ENCODE measurements around the gene MTUS2. TPM values are rescaled to one million over a fixed set of nuclear protein-coding genes. Genes with fewer than 3 reads are reported as not detected.

Gene MTUS2
- total and polyA plus RNA-seq, 2 donors (not counting 3 experiments of a cell fraction or from before 2014, with no cell fraction given) = not detected

GRCh38 chr13:29266756-29267733 is 446.9 kb downstream of the MTUS2 start:
- H3K36me3 ChIP-seq (ENCODE audit: control insufficient read depth in 2 of 2, extremely low read depth in 1 of 2, insufficient read depth in 2 of 2, low read length in 2 of 2) = no peaks in the 10 kb centered on the region
- POLR2A ChIA-PET = no interaction called here
- H2AFZ ChIP-seq (ENCODE audit: low read depth, low read length) = no peak overlapping the region
- no peak overlapping the region for H3K9ac ChIP-seq (replicated peaks; ENCODE audit: extremely low read depth, insufficient read depth, low read length)
- no peaks in the 10 kb centered on the region for H3K4me1 ChIP-seq (ENCODE audit: control insufficient read depth, extremely low read depth, insufficient read depth, low read length)
- DNase-seq (ENCODE audit: low read depth, low spot score) = no peak
- no peaks in the 10 kb centered on the region for H3K79me2 ChIP-seq (ENCODE audit: control insufficient read depth, insufficient read depth, low read length)
- H3K4me2 ChIP-seq (ENCODE audit: insufficient read depth, low read length) = no peak overlapping the region
- no peaks in the 10 kb centered on the region for H3K9me3 ChIP-seq (replicated peaks; ENCODE audit: control insufficient read depth, insufficient read depth, low read length)
- no TSS peak for BruUV-seq (replicated peaks)
- H3K27ac ChIP-seq (ENCODE audit: insufficient read depth, low read depth, low read length) = no peak overlapping the region
- no peaks in the 10 kb centered on the region for H3K9me1 ChIP-seq (replicated peaks; ENCODE audit: control insufficient read depth, extremely low read depth, insufficient read depth, low read length)
- intact Hi-C loops (cut with micrococcal nuclease) (no loop called here), dilution Hi-C loops (cut with MboI; ENCODE audit: extremely low pct_ligation_motif_present, low sequenced_read_pairs) (no loop called here)
- H3K27me3 ChIP-seq (ENCODE audit: control insufficient read depth in 2 of 2, insufficient read depth in 2 of 2, low read length in 2 of 2) = no peaks in the 10 kb centered on the region
- H4K20me1 ChIP-seq (replicated peaks; ENCODE audit: control insufficient read depth, extremely low read depth, insufficient read depth, low read length) = no peaks in the 10 kb centered on the region
- TF ChIP-seq GATA2 (IDR thresholded peaks at IDR 0.05; ENCODE audit: insufficient read depth, insufficient read length, low read depth, low read length) (no peak), POLR2AphosphoS5 (IDR thresholded peaks at IDR 0.05; ENCODE audit: insufficient read depth, low read depth, low read length) (no peak), MAX (IDR thresholded peaks at IDR 0.05; ENCODE audit: insufficient read depth, insufficient read length) (no peak), FOS (IDR thresholded peaks at IDR 0.05; ENCODE audit: borderline replicate concordance, insufficient read depth, low read length) (no peak), CTCF (IDR thresholded peaks at IDR 0.05; ENCODE audit: extremely low read depth in 1 of 2, insufficient read depth in 1 of 2, low read depth in 1 of 2, low read length in 2 of 2) (no peak), EZH2 (IDR thresholded peaks at IDR 0.05; ENCODE audit: borderline replicate concordance, low read depth, low read length, severe bottlenecking) (no peak)
- H3K4me3 ChIP-seq (replicated peaks in 1 of 3; ENCODE audit: insufficient read depth in 1 of 3, low read depth in 1 of 3, low read length in 3 of 3) = no peak overlapping the region
- CTCF ChIA-PET = no interaction called here
- no peak for FAIRE-seq
